ENCODE measurements around the gene OPN3.

Gene OPN3

DNA sequence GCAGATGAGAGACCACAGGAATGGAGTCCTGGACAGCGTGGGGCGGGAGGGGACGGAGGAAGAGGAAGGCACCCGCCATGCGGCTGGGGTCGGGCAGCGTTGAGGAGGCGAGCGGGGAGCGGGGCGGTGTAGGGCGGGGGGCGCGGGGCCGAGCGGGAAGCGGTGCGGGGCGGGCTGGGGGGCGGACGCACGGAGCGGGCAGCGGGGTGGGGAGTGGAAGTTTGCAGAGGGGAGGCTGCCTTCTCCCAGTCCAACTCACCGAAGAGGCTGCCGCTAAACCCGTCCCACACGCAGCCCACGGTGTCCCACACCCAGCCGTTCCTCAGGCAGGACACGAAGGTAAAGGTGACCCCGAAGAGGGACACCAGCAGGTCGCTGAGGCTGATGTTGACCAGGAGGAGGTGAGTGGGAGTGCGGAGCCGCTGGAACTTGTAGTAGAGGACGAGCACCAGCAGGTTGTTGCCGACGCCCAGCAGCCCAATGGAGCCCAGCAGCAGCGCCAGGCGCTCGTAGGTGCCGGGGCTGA, 483 bp downstream of the OPN3 start:
- Mint-ChIP-seq H3K9me3 (peaks cover 9% of the 10 kb centered on the region), H3K27me3 (ENCODE audit: low read depth) (no peaks in the 10 kb centered on the region), H3K4me3 (peak overlapping the region; percentile 76), H3K27ac (peak overlapping the region; percentile 93), H3K4me1 (ENCODE audit: low read depth) (peaks cover 37% of the 10 kb centered on the region), H3K36me3 (ENCODE audit: low read depth) (peaks cover 14% of the 10 kb centered on the region)
- DNase-seq (ENCODE audit: low spot score), result peak; percentile 16

DNA sequence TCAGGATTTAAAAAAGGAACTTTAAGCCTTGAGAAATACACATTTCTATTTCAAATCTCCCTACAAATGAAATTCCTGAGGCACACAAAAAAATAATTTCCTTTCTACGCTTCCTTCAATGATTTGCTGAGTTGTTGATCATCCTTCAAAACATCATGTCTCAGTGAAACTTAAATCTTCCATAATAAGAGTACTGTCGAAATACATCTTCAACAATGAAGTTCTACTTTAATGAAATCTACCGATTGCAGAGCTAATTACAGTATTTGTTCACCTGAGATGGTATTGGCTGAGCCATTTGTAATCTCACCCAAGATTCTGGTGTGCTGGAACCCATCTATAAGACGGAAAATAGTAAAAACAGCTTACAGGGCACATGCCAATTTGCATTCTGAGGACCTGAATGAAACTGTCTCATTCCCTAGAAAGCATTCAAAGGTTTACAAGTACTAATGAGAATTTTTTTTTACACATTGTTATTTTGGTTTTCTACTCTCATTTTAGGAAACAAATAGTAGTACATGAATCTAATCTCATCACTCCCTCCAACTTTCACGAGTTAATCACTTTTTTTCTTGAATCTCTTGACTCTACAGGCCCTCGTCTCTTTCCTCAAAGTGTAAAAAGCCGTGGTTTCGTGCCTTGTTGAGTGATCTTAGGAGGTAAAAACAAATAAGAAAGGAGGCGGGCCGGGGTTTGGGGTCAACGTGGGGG, 1.1 kb downstream of the OPN3 start:
- no peak for DNase-seq (ENCODE audit: low spot score)
- Mint-ChIP-seq H3K4me3 (peak overlapping the region; percentile 76), H3K27me3 (ENCODE audit: low read depth) (no peaks in the 10 kb centered on the region), H3K9me3 (peaks cover 9% of the 10 kb centered on the region), H3K36me3 (ENCODE audit: low read depth) (peaks cover 19% of the 10 kb centered on the region), H3K4me1 (ENCODE audit: low read depth) (peaks cover 37% of the 10 kb centered on the region), H3K27ac (peak overlapping the region; percentile 93)

GRCh38 chr1:241638099-241638682, 2.0 kb downstream of the OPN3 start:
- no peak for DNase-seq (ENCODE audit: low spot score)
- Mint-ChIP-seq H3K9me3 (peaks cover 9% of the 10 kb centered on the region), H3K4me1 (ENCODE audit: low read depth) (peaks cover 34% of the 10 kb centered on the region), H3K4me3 (peak overlapping the region; percentile 67), H3K36me3 (ENCODE audit: low read depth) (peaks cover 19% of the 10 kb centered on the region), H3K27ac (peak overlapping the region; percentile 5), H3K27me3 (ENCODE audit: low read depth) (no peaks in the 10 kb centered on the region)

DNA sequence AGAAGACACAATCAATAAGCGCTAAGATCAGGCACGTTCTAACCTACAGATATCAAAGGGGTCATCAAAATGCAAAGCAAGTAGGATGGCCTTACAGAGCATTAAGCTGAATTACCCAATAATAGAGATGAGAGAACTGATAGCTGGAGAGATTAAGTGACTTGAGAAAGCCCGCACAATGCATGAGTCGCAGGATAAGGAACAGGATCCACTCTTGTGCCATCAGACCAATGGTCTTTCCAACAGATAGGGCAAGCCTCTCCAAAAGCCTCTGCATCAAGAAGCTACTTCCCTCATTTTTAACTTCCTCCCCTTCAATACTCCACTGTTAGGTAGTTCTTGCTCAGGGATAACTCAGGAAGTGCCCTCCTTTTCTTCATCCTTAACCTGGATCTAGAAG, 2.6 kb downstream of the OPN3 start:
- H3K9me3 Mint-ChIP-seq, result peaks cover 8% of the 10 kb centered on the region
- peaks cover 18% of the 10 kb centered on the region for H3K36me3 Mint-ChIP-seq (ENCODE audit: low read depth)
- no peak for DNase-seq (ENCODE audit: low spot score)
- peak overlapping the region; percentile 5 for H3K27ac Mint-ChIP-seq
- no peaks in the 10 kb centered on the region for H3K27me3 Mint-ChIP-seq (ENCODE audit: low read depth)
- H3K4me1 Mint-ChIP-seq (ENCODE audit: low read depth), result peaks cover 34% of the 10 kb centered on the region
- peak overlapping the region; percentile 67 for H3K4me3 Mint-ChIP-seq

GRCh38 chr1:241637046-241637590, 3.1 kb downstream of the OPN3 start:
- Mint-ChIP-seq H3K27ac (no peak overlapping the region), H3K36me3 (ENCODE audit: low read depth) (peaks cover 22% of the 10 kb centered on the region), H3K4me3 (peak overlapping the region; percentile 67), H3K9me3 (peaks cover 3% of the 10 kb centered on the region), H3K27me3 (ENCODE audit: low read depth) (no peaks in the 10 kb centered on the region), H3K4me1 (ENCODE audit: low read depth) (peaks cover 34% of the 10 kb centered on the region)
- DNase-seq (ENCODE audit: low spot score), result no peak

- no peaks in the 10 kb centered on the region for H3K27me3 Mint-ChIP-seq (ENCODE audit: low read depth)
- H3K4me3 Mint-ChIP-seq, result no peak overlapping the region
- H3K27ac Mint-ChIP-seq, result no peak overlapping the region
- H3K9me3 Mint-ChIP-seq, result no peaks in the 10 kb centered on the region
- no peak for DNase-seq (ENCODE audit: low spot score)
- peaks cover 34% of the 10 kb centered on the region for H3K4me1 Mint-ChIP-seq (ENCODE audit: low read depth)
- H3K36me3 Mint-ChIP-seq (ENCODE audit: low read depth), result peaks cover 23% of the 10 kb centered on the region
Measured at GRCh38 chr1:241636291-241636690, 3.9 kb downstream of the OPN3 start.

DNA sequence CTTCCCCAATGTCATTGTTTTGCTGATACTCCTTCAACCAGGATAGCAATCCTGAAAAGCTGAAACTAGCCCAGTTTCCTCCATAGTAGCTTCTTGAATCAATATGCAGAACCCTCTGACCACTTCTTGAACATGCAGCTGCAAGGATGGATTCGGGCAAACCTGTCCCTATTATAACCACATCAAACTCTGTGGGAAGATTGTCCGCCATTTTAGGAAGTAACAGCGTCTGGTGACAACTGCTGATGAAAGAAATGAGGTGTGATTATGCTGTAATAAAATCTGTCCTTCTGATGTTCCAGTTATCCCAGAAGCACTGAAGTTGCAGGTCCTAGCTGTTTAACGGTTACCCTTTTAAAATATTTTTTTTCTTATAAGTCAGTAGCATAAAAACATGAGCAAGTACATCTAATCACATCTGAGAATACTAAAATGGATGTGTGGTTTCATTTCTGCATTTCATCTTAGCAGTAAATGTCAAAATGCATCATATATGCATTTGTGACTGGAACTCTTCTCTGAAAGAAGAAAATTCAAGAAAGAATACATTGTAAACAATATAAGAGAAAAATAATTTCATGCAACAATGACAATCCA, 4.5 kb downstream of the OPN3 start:
- peaks cover 23% of the 10 kb centered on the region for H3K36me3 Mint-ChIP-seq (ENCODE audit: low read depth)
- H3K4me1 Mint-ChIP-seq (ENCODE audit: low read depth), result peaks cover 33% of the 10 kb centered on the region

DNA sequence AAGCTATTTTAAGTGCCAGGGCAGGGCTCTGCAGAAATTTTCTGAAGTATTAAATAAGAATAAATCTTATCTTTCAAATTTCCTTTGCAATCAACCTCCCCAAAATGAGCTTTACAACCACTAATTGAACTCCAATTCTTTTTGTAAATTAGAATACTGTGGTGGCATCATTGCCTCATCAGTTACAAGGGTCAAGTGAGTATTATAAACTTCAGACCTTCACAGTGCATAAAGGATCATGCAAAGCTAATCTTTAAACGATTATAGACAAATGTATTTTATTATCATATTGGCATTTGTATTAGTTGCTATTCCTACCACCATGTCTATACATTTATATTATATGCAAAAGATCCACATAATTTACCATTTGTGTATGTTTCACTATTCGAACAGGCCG, 7.2 kb downstream of the OPN3 start:
- Mint-ChIP-seq H3K9me3 (no peaks in the 10 kb centered on the region), H3K4me3 (no peak overlapping the region), H3K27me3 (ENCODE audit: low read depth) (no peaks in the 10 kb centered on the region), H3K4me1 (ENCODE audit: low read depth) (peaks cover 29% of the 10 kb centered on the region), H3K36me3 (ENCODE audit: low read depth) (peaks cover 23% of the 10 kb centered on the region), H3K27ac (no peak overlapping the region)
- DNase-seq (ENCODE audit: low spot score), result no peak

More for the DNA sequence above, 4.5 kb downstream of the OPN3 start:
- H3K27ac Mint-ChIP-seq, result no peak overlapping the region
- no peak for DNase-seq (ENCODE audit: low spot score)
- H3K4me3 Mint-ChIP-seq, result no peak overlapping the region
- no peaks in the 10 kb centered on the region for H3K9me3 Mint-ChIP-seq
- H3K27me3 Mint-ChIP-seq (ENCODE audit: low read depth), result no peaks in the 10 kb centered on the region

- no peaks in the 10 kb centered on the region for H3K27me3 Mint-ChIP-seq (ENCODE audit: low read depth)
- H3K9me3 Mint-ChIP-seq, result no peaks in the 10 kb centered on the region
- H3K4me3 Mint-ChIP-seq, result no peak overlapping the region
- H3K36me3 Mint-ChIP-seq (ENCODE audit: low read depth), result peaks cover 20% of the 10 kb centered on the region
- H3K4me1 Mint-ChIP-seq (ENCODE audit: low read depth), result peaks cover 22% of the 10 kb centered on the region
- DNase-seq (ENCODE audit: low spot score), result no peak
- H3K27ac Mint-ChIP-seq, result no peak overlapping the region
Measured at GRCh38 chr1:241631674-241632073, 8.5 kb downstream of the OPN3 start.

DNA sequence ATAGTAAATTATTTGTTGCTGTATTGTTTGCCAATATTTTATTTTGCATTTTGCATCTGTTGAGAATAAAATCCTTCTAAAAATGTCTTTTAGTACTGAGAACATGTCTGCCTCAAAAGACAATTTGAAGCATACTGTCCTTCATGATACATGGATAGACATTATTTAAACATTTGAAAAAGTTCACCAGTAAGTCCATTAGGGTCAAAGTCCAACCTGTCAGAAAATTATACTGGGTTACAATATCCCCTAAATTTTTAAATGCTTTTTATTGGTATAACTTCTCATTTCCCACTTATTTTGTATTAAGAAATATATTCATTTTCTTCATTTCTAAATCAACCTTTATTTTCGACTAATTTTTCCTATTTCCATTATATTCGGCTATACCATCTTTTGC, 9.3 kb downstream of the OPN3 start:
- Mint-ChIP-seq H3K4me3 (no peak overlapping the region), H3K36me3 (ENCODE audit: low read depth) (peaks cover 20% of the 10 kb centered on the region), H3K27ac (no peak overlapping the region), H3K9me3 (no peaks in the 10 kb centered on the region), H3K27me3 (ENCODE audit: low read depth) (no peaks in the 10 kb centered on the region), H3K4me1 (ENCODE audit: low read depth) (peaks cover 20% of the 10 kb centered on the region)
- DNase-seq (ENCODE audit: low spot score), result no peak

- H3K4me3 Mint-ChIP-seq, result no peak overlapping the region
- no peak overlapping the region for H3K27ac Mint-ChIP-seq
- H3K36me3 Mint-ChIP-seq (ENCODE audit: low read depth), result peaks cover 18% of the 10 kb centered on the region
- no peaks in the 10 kb centered on the region for H3K9me3 Mint-ChIP-seq
- H3K27me3 Mint-ChIP-seq (ENCODE audit: low read depth), result no peaks in the 10 kb centered on the region
- peaks cover 19% of the 10 kb centered on the region for H3K4me1 Mint-ChIP-seq (ENCODE audit: low read depth)
- DNase-seq (ENCODE audit: low spot score), result no peak
Measured at GRCh38 chr1:241630476-241630875, 9.7 kb downstream of the OPN3 start.

DNA sequence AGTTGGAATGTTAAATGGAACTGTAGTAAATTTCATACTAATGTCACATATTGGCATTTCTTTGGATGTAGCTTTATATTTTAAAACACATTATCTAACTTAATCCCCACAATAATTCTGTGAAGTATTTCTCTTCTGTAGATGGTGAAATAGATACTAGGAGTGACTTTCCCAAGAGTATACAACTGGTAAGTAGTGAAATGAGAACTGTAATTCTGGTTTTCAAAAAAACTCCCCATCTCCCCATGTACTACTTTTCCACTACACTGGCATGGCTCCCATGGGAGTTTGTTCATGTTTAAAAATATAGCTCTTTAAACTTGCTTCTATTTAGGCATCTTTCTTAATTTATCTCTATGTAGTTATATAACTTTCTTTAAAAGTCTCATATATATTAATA, 10.2 kb downstream of the OPN3 start:
- peaks cover 14% of the 10 kb centered on the region for H3K4me1 Mint-ChIP-seq (ENCODE audit: low read depth)
- H3K27me3 Mint-ChIP-seq (ENCODE audit: low read depth), result no peaks in the 10 kb centered on the region
- no peak overlapping the region for H3K4me3 Mint-ChIP-seq
- DNase-seq (ENCODE audit: low spot score), result no peak
- H3K36me3 Mint-ChIP-seq (ENCODE audit: low read depth), result peaks cover 13% of the 10 kb centered on the region
- H3K9me3 Mint-ChIP-seq, result no peaks in the 10 kb centered on the region
- no peak overlapping the region for H3K27ac Mint-ChIP-seq

GRCh38 chr1:241627453-241628259, 12.5 kb downstream of the OPN3 start:
- Mint-ChIP-seq H3K4me1 (ENCODE audit: low read depth) (peaks cover 12% of the 10 kb centered on the region), H3K9me3 (no peaks in the 10 kb centered on the region), H3K4me3 (peak overlapping the region; percentile 66), H3K27me3 (ENCODE audit: low read depth) (no peaks in the 10 kb centered on the region), H3K36me3 (ENCODE audit: low read depth) (peaks cover 5% of the 10 kb centered on the region), H3K27ac (peak overlapping the region; percentile 76)
- peak; percentile 25 for DNase-seq (ENCODE audit: low spot score)

Measured in T-helper 2 cell treated with Interferon-gamma antibody and Interleukin-4, amounts not matched to agents 5 μg/mL and 100 μg/mL, for 36 hours (primary cell).